Measurements from ENCODE around the gene CHRM5. TPM values are rescaled to one million over a fixed set of nuclear protein-coding genes. Genes with fewer than 3 reads are reported as not detected.
A peak's percentile ranks its signal among the peaks of the same experiment; 100 is the strongest.

Gene CHRM5
- total and polyA plus RNA-seq, 2 experiments from 2014 or later, result not detected

GRCh38 chr15:34070003-34070402 is 101.7 kb downstream of the CHRM5 start:
- no peak overlapping the region for H2AFZ ChIP-seq
- no peaks in the 10 kb centered on the region for H3K79me2 ChIP-seq
- H3K36me3 ChIP-seq (replicated peaks; ENCODE audit: insufficient read depth, low read depth), result no peaks in the 10 kb centered on the region
- no peaks in the 10 kb centered on the region for H4K20me1 ChIP-seq (ENCODE audit: insufficient read depth, poor library complexity, severe bottlenecking)
- no peaks in the 10 kb centered on the region for H3K4me1 ChIP-seq (ENCODE audit: insufficient read depth)
- no peak for DNase-seq (ENCODE audit: low spot score)
- 52% methylated on average over 6 of the region's 6 CpGs for WGBS (ENCODE audit: low lambda C conversion rate, missing lambda C conversion rate)
- no peak overlapping the region for H3K4me3 ChIP-seq
- H3K27ac ChIP-seq, result no peak overlapping the region
- no peaks in the 10 kb centered on the region for H3K27me3 ChIP-seq
- no peaks in the 10 kb centered on the region for H3K9me3 ChIP-seq (ENCODE audit: low read depth)
- no peak overlapping the region for H3K4me2 ChIP-seq
- no peaks in the 10 kb centered on the region for H3K9me2 ChIP-seq (replicated peaks; ENCODE audit: insufficient read depth)
- no peak for TF ChIP-seq EZH2 (IDR thresholded peaks at IDR 0.05; ENCODE audit: borderline replicate concordance)

GRCh38 chr15:34076785-34077184 is 108.5 kb downstream of the CHRM5 start:
- Histone ChIP-seq H3K79me2 (no peaks in the 10 kb centered on the region), H3K36me3 (replicated peaks; ENCODE audit: insufficient read depth, low read depth) (no peaks in the 10 kb centered on the region), H3K27ac (no peak overlapping the region), H3K9me2 (replicated peaks; ENCODE audit: insufficient read depth) (no peaks in the 10 kb centered on the region), H2AFZ (no peak overlapping the region), H3K9me3 (ENCODE audit: low read depth) (no peaks in the 10 kb centered on the region), H4K20me1 (ENCODE audit: insufficient read depth, poor library complexity, severe bottlenecking) (no peaks in the 10 kb centered on the region), H3K4me3 (no peak overlapping the region), H3K4me1 (ENCODE audit: insufficient read depth) (no peaks in the 10 kb centered on the region), H3K27me3 (no peaks in the 10 kb centered on the region), H3K4me2 (no peak overlapping the region)
- WGBS (ENCODE audit: low lambda C conversion rate, missing lambda C conversion rate), result 94% methylated on average over 4 of the region's 4 CpGs
- DNase-seq (ENCODE audit: low spot score), result no peak
- TF ChIP-seq EZH2phosphoT487 (IDR thresholded peaks at IDR 0.05; ENCODE audit: low read depth, severe bottlenecking, unreplicated experiment) (no peak), CTCF (IDR thresholded peaks at IDR 0.05; ENCODE audit: poor library complexity) (no peak), EZH2 (IDR thresholded peaks at IDR 0.05; ENCODE audit: borderline replicate concordance) (no peak)

GRCh38 chr15:34078900-34079299 is 110.6 kb downstream of the CHRM5 start:
- Histone ChIP-seq H2AFZ (no peak overlapping the region), H3K4me3 (no peak overlapping the region), H3K27me3 (no peaks in the 10 kb centered on the region), H3K9me3 (ENCODE audit: low read depth) (no peaks in the 10 kb centered on the region), H3K27ac (no peak overlapping the region), H3K79me2 (no peaks in the 10 kb centered on the region), H3K4me2 (no peak overlapping the region), H3K36me3 (replicated peaks; ENCODE audit: insufficient read depth, low read depth) (no peaks in the 10 kb centered on the region), H3K9me2 (replicated peaks; ENCODE audit: insufficient read depth) (no peaks in the 10 kb centered on the region), H4K20me1 (ENCODE audit: insufficient read depth, poor library complexity, severe bottlenecking) (no peaks in the 10 kb centered on the region), H3K4me1 (ENCODE audit: insufficient read depth) (no peaks in the 10 kb centered on the region)
- DNase-seq (ENCODE audit: low spot score), result no peak
- 74% methylated on average over 3 of the region's 3 CpGs for WGBS (ENCODE audit: low lambda C conversion rate, missing lambda C conversion rate)
- no peak for TF ChIP-seq CTCF (IDR thresholded peaks at IDR 0.05; ENCODE audit: poor library complexity)
- no peak for TF ChIP-seq EZH2 (IDR thresholded peaks at IDR 0.05; ENCODE audit: borderline replicate concordance)
- no peak for TF ChIP-seq EZH2phosphoT487 (IDR thresholded peaks at IDR 0.05; ENCODE audit: low read depth, severe bottlenecking, unreplicated experiment)

GRCh38 chr15:34079904-34080303 is 111.6 kb downstream of the CHRM5 start:
- TF ChIP-seq CTCF (IDR thresholded peaks at IDR 0.05; ENCODE audit: poor library complexity) (no peak), EZH2phosphoT487 (IDR thresholded peaks at IDR 0.05; ENCODE audit: low read depth, severe bottlenecking, unreplicated experiment) (no peak), EZH2 (IDR thresholded peaks at IDR 0.05; ENCODE audit: borderline replicate concordance) (no peak)
- Histone ChIP-seq H3K4me3 (no peak overlapping the region), H3K27me3 (no peaks in the 10 kb centered on the region), H3K27ac (peak overlapping the region; percentile 32), H3K79me2 (no peaks in the 10 kb centered on the region), H3K4me1 (ENCODE audit: insufficient read depth) (no peaks in the 10 kb centered on the region), H2AFZ (no peak overlapping the region), H4K20me1 (ENCODE audit: insufficient read depth, poor library complexity, severe bottlenecking) (no peaks in the 10 kb centered on the region), H3K9me2 (replicated peaks; ENCODE audit: insufficient read depth) (no peaks in the 10 kb centered on the region), H3K36me3 (replicated peaks; ENCODE audit: insufficient read depth, low read depth) (no peaks in the 10 kb centered on the region), H3K4me2 (peak overlapping the region; percentile 52), H3K9me3 (ENCODE audit: low read depth) (no peaks in the 10 kb centered on the region)
- DNase-seq (ENCODE audit: low spot score), result no peak
- 51% methylated on average over 4 of the region's 4 CpGs for WGBS (ENCODE audit: low lambda C conversion rate, missing lambda C conversion rate)
